SU-DHL-6 (cell line): ENCODE results near the gene SLC51A.

ENCODE experiments used
- H2AFZ ChIP-seq: fragments of 200-600 bp; sonication (generic); 2 replicates; pipeline ENCODE4 v1.6.1; 2014; ENCODE audit warnings: low read depth, mild to moderate bottlenecking, moderate library complexity, mixed read lengths, antibody characterized with exemption, low read length; ENCODE audit not compliant: severe bottlenecking
- H3F3A ChIP-seq: fragments of 200-600 bp; shearing (Covaris generic); 2 replicates; pipeline ENCODE4 v1.6.0; 2016; ENCODE audit warnings: antibody characterized with exemption, mild to moderate bottlenecking; ENCODE audit not compliant: insufficient read depth
- H3K27ac ChIP-seq: fragments of 200-600 bp; sonication (generic); 2 replicates; pipeline ENCODE4 v1.5.1; 2016; ENCODE audit warnings: low read depth, mild to moderate bottlenecking, low read length, moderate library complexity, mixed read lengths
- H3K27me3 ChIP-seq: fragments of 200-600 bp; sonication (generic), shearing (Covaris generic); 2 replicates; pipeline ENCODE4 v1.6.0; 2014; ENCODE audit warnings: mild to moderate bottlenecking, low read length
- H3K36me3 ChIP-seq: fragments of 200-600 bp; sonication (generic); 2 replicates; pipeline ENCODE4 v1.6.1; 2014; ENCODE audit warnings: mild to moderate bottlenecking, low read length, mixed read lengths
- H3K4me2 ChIP-seq: fragments of 300-600, 200-600 bp; shearing (Covaris generic), sonication (generic); 2 replicates; pipeline ENCODE4 v1.6.0; 2014; ENCODE audit warnings: low read length, low read depth, mild to moderate bottlenecking; ENCODE audit not compliant: poor library complexity, severe bottlenecking
- H3K4me3 ChIP-seq: fragments of 200-600 bp; sonication (generic); 2 replicates; pipeline ENCODE4 v1.5.1; 2014; ENCODE audit warnings: antibody characterized with exemption, low read length, mild to moderate bottlenecking, mixed read lengths; ENCODE audit not compliant: insufficient read depth, poor library complexity, severe bottlenecking
- H3K79me2 ChIP-seq: fragments of 200-600 bp; sonication (generic); 2 replicates; pipeline ENCODE4 v1.6.1; 2014; ENCODE audit warnings: mild to moderate bottlenecking, low read length, moderate library complexity; ENCODE audit not compliant: insufficient read depth
- H3K9ac ChIP-seq: fragments of 200-600 bp; sonication (generic); 2 replicates; pipeline ENCODE4 v1.7.0; 2014; ENCODE audit warnings: mild to moderate bottlenecking, low read length
- H3K9me2 ChIP-seq: fragments of 200-600 bp; sonication (generic); replicated peaks from 2 replicates; pipeline ENCODE4 v1.6.1; 2014; ENCODE audit warnings: low read length; ENCODE audit not compliant: insufficient read depth
- H3K9me3 ChIP-seq: fragments of 200-600 bp; sonication (generic); 2 replicates; pipeline ENCODE4 v1.6.1; 2014; ENCODE audit warnings: low read length, mixed read lengths; ENCODE audit not compliant: insufficient read depth
- H4K20me1 ChIP-seq: fragments of 200-600 bp; sonication (generic); 2 replicates; pipeline ENCODE4 v1.6.1; 2014; ENCODE audit warnings: low read depth, mild to moderate bottlenecking, antibody characterized with exemption, low read length, moderate library complexity, mixed read lengths
- EZH2phosphoT487 ChIP-seq: fragments of 200-600 bp; sonication (generic), shearing (Covaris generic); conservative IDR thresholded peaks from 2 replicates; pipeline ENCODE4 v1.6.1; 2018; ENCODE audit warnings: mild to moderate bottlenecking, antibody characterized with exemption, low read length, moderate library complexity, mixed read lengths
- TF ChIP-seq, protein P1 (sequence below): fragments of 200-600 bp; sonication (generic); IDR thresholded peaks from one replicate; pipeline ENCODE4 v1.5.1; 2017; ENCODE audit warnings: antibody characterized with exemption, mild to moderate bottlenecking, low read length, moderate library complexity; ENCODE audit not compliant: insufficient read depth, poor library complexity, severe bottlenecking

Gene SLC51A

DNA sequence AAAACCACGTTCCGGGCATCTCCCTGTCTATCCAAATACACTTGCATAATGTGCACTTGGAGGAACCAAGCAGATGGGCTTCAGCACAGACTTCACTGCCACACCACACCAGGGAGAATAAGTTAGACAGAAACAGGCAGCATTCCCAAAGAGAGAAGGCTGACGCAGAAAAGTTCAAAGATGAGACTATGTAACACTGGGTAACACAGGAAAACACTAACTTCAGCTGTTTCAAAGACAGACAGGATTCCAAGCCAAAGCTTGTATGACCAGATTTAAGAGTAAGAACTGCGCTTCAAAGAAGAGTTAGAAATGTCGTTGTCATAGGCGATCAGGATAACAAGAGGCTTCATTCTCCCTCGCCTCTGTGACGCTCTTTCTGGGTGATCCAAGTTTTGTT is 19.9 kb downstream of the SLC51A start:
- Histone ChIP-seq H3K4me3 (no peak overlapping the region), H3K27ac (no peak overlapping the region), H3K9me2 (no peaks in the 10 kb centered on the region), H3K27me3 (no peaks in the 10 kb centered on the region), H2AFZ (no peak overlapping the region), H4K20me1 (no peaks in the 10 kb centered on the region), H3K79me2 (no peaks in the 10 kb centered on the region), H3K36me3 (no peaks in the 10 kb centered on the region), H3K4me2 (no peak overlapping the region), H3K9ac (no peak overlapping the region), H3K9me3 (no peaks in the 10 kb centered on the region), H3F3A (no peaks in the 10 kb centered on the region)
- TF ChIP-seq, protein P1, sequence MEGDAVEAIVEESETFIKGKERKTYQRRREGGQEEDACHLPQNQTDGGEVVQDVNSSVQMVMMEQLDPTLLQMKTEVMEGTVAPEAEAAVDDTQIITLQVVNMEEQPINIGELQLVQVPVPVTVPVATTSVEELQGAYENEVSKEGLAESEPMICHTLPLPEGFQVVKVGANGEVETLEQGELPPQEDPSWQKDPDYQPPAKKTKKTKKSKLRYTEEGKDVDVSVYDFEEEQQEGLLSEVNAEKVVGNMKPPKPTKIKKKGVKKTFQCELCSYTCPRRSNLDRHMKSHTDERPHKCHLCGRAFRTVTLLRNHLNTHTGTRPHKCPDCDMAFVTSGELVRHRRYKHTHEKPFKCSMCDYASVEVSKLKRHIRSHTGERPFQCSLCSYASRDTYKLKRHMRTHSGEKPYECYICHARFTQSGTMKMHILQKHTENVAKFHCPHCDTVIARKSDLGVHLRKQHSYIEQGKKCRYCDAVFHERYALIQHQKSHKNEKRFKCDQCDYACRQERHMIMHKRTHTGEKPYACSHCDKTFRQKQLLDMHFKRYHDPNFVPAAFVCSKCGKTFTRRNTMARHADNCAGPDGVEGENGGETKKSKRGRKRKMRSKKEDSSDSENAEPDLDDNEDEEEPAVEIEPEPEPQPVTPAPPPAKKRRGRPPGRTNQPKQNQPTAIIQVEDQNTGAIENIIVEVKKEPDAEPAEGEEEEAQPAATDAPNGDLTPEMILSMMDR, result no peak
- no peak for TF ChIP-seq EZH2phosphoT487

DNA sequence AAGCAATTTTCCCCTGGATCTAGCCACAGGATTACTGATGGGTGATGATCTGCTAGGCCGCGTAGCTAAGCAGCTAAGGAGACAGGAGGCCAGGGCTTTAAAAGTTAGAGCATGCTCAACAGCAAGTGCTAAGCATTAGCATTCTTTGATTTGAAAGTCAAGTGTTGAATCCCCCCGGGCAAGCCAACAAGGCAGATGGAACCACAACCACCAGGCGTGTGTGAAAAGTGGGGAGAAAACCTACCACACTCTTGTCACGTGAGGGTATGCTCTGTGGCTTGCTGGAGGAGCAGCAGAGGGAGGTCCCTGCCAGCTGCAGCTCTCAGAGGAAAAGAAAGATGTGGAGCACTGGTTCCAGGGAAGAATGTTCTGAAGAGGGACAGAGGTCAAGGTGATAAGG is 20.9 kb downstream of the SLC51A start:
- TF ChIP-seq, protein P1, result no peak
- TF ChIP-seq EZH2phosphoT487, result no peak
- no peak overlapping the region for H2AFZ ChIP-seq
- no peaks in the 10 kb centered on the region for H3K36me3 ChIP-seq
- H3K9ac ChIP-seq, result no peak overlapping the region
- no peak overlapping the region for H3K27ac ChIP-seq
- no peaks in the 10 kb centered on the region for H3K9me2 ChIP-seq
- no peaks in the 10 kb centered on the region for H3K9me3 ChIP-seq
- no peak overlapping the region for H3K4me2 ChIP-seq
- no peaks in the 10 kb centered on the region for H3K27me3 ChIP-seq
- no peaks in the 10 kb centered on the region for H3K79me2 ChIP-seq
- H3K4me3 ChIP-seq, result no peak overlapping the region
- no peaks in the 10 kb centered on the region for H3F3A ChIP-seq
- no peaks in the 10 kb centered on the region for H4K20me1 ChIP-seq

DNA sequence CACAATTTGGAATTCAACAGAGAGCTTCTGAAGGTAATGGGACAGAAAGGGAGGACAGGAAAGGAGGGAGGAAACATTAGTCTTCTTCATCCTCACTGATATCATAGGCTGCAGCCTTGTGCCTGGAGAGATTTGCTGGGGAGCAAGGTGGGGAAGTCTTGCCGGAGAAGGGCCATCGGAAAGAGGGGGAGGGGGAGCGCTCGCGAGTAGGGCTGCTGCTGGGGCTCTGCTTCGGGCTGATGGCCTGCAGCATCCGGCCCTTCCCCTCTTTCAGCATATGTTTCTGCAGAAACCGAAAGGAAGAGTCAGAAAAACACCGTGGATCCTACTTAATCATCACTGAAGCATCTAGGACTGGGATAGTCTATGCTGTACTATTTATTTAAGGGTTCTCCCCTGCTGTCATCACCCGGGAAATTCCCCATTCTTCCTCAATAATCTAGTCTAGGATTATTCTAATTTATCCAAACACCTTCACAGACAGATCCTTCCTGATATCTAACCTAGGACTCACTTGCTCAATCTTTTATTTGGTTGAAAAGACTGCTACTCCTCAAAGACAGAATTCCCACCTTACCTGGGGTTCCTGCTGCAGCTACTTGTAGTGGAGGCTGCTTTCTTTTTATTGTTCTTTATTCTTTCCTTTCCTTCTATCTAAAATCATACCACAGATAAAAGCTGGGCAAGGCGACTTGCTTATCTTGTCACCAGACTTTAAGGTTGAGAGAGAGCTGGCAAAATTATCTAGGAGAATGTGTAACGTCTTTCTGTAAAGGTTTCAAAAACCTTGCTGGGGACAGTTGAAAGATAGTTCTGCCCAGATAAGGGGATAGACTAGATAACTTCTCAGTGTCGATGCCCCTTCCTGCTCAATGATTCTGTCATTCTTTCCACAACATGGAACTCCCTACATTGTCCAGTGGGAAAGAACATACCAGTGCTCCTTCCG is 22.6 kb downstream of the SLC51A start:
- Histone ChIP-seq H3K9me3 (no peaks in the 10 kb centered on the region), H3K79me2 (no peaks in the 10 kb centered on the region), H3K36me3 (no peaks in the 10 kb centered on the region), H3F3A (no peaks in the 10 kb centered on the region), H4K20me1 (no peaks in the 10 kb centered on the region), H3K9ac (no peak overlapping the region), H3K4me2 (no peak overlapping the region), H3K27ac (no peak overlapping the region), H3K27me3 (no peaks in the 10 kb centered on the region), H3K9me2 (no peaks in the 10 kb centered on the region), H3K4me3 (no peak overlapping the region), H2AFZ (no peak overlapping the region)
- TF ChIP-seq, protein P1, result no peak
- TF ChIP-seq EZH2phosphoT487, result no peak
